ENCODE data around the gene ZNF43. TPM values are rescaled to one million over a fixed set of nuclear protein-coding genes. Genes with fewer than 3 reads are reported as not detected.
"Not testable (repeated sequence)": the region's sequence is repeated elsewhere in the genome, so short reads cannot be mapped to it uniquely, and the experiment has no call there.

The ZNF43 gene
- total RNA-seq, 4 donors from 2014 or later, result 7.6 to 12.9 (median 9.9) TPM

GRCh38 chr19:21835429-21835809, 563 bp downstream of the ZNF43 start:
- TF ChIP-seq POLR2A (IDR thresholded peaks at IDR 0.05) (no peak), CTCF (IDR thresholded peaks at IDR 0.05) (no peak), POLR2AphosphoS5 (IDR thresholded peaks at IDR 0.05) (no peak), EP300 (IDR thresholded peaks at IDR 0.05) (no peak)

GRCh38 chr19:21833733-21834132, 2.2 kb downstream of the ZNF43 start:
- H3K4me1 ChIP-seq, result peaks cover 0 to 27% (median 4%) of the 10 kb centered on the region in 3 donors
- no peak for ATAC-seq
- TF ChIP-seq CTCF (IDR thresholded peaks at IDR 0.05), result no peak
- TF ChIP-seq POLR2A (IDR thresholded peaks at IDR 0.05), result no peak
- TF ChIP-seq POLR2AphosphoS5 (IDR thresholded peaks at IDR 0.05), result no peak
- TF ChIP-seq EP300 (IDR thresholded peaks at IDR 0.05), result no peak
- H3K36me3 ChIP-seq, result no peaks in the 10 kb centered on the region
- H3K9me3 ChIP-seq, result peaks cover 0 to 18% (median 0%) of the 10 kb centered on the region in 3 donors
- no peak overlapping the region for H3K4me3 ChIP-seq
- no peaks in the 10 kb centered on the region for H3K27me3 ChIP-seq
- 93 to 98% methylated on average over 7 to 8 of the region's 10 CpGs for WGBS, 2 donors (ENCODE audit: low coverage in 1 of 2)
- no peak overlapping the region for H3K27ac ChIP-seq

More at GRCh38 chr19:21835429-21835809, 563 bp downstream of the ZNF43 start:
- H3K27me3 ChIP-seq, result no peaks in the 10 kb centered on the region
- peaks cover 0 to 27% (median 4%) of the 10 kb centered on the region in 3 donors for H3K4me1 ChIP-seq
- peak overlapping the region; percentile 55 to 94 (median 91) for H3K27ac ChIP-seq
- peak overlapping the region; percentile 41 to 76 for H3K4me3 ChIP-seq
- no peak for ATAC-seq
- H3K9me3 ChIP-seq, result peaks cover 0 to 18% (median 0%) of the 10 kb centered on the region in 3 donors
- H3K36me3 ChIP-seq, result peaks cover 0 to 10% of the 10 kb centered on the region in 2 donors
- 16 to 28% methylated on average over 8 to 13 of the region's 23 CpGs for WGBS, 2 donors (ENCODE audit: low coverage in 1 of 2)

- peaks cover 0 to 4% (median 2%) of the 10 kb centered on the region in 3 donors for H3K9me3 ChIP-seq
- ATAC-seq, result no peak
- WGBS, 2 donors (ENCODE audit: low coverage in 1 of 2), result 80% methylated on average over 1 of the region's 1 CpG; no CpG with 5 or more reads in 1 of the 2 donors
- H3K36me3 ChIP-seq, result peaks cover 0 to 41% of the 10 kb centered on the region in 2 donors
- H3K4me1 ChIP-seq, result peaks cover 0 to 31% (median 0%) of the 10 kb centered on the region in 3 donors
- no peak for TF ChIP-seq CTCF (IDR thresholded peaks at IDR 0.05)
- TF ChIP-seq EP300 (IDR thresholded peaks at IDR 0.05), result no peak
- TF ChIP-seq POLR2AphosphoS5 (IDR thresholded peaks at IDR 0.05), result peak; percentile 27
- no peak for TF ChIP-seq POLR2A (IDR thresholded peaks at IDR 0.05)
- H3K4me3 ChIP-seq, result no peak overlapping the region
- H3K27me3 ChIP-seq, result no peaks in the 10 kb centered on the region
- peak overlapping the region; percentile 12 to 66 (median 46) for H3K27ac ChIP-seq
Observed at GRCh38 chr19:21824679-21825078, 11.3 kb downstream of the ZNF43 start.

- peaks cover 0 to 31% (median 0%) of the 10 kb centered on the region in 3 donors for H3K4me1 ChIP-seq
- ATAC-seq, result no peak
- H3K27me3 ChIP-seq, result no peaks in the 10 kb centered on the region
- peaks cover 0 to 4% (median 2%) of the 10 kb centered on the region in 3 donors for H3K9me3 ChIP-seq
- WGBS, 2 donors (ENCODE audit: low coverage in 1 of 2), result 86 to 89% methylated on average over 2 to 4 of the region's 4 CpGs
- no peak overlapping the region for H3K27ac ChIP-seq
- H3K36me3 ChIP-seq, result peaks cover 0 to 52% of the 10 kb centered on the region in 2 donors
- no peak overlapping the region for H3K4me3 ChIP-seq
- TF ChIP-seq EP300 (IDR thresholded peaks at IDR 0.05), result no peak
- no peak for TF ChIP-seq CTCF (IDR thresholded peaks at IDR 0.05)
- TF ChIP-seq POLR2A (IDR thresholded peaks at IDR 0.05), result no peak
- TF ChIP-seq POLR2AphosphoS5 (IDR thresholded peaks at IDR 0.05), result no peak
Observed at GRCh38 chr19:21823224-21823623, 12.8 kb downstream of the ZNF43 start.

GRCh38 chr19:21812448-21812847, 23.5 kb downstream of the ZNF43 start:
- Histone ChIP-seq H3K36me3 (peaks cover 20 to 98% of the 10 kb centered on the region in 2 donors), H3K4me1 (no peaks in the 10 kb centered on the region), H3K27me3 (no peaks in the 10 kb centered on the region), H3K4me3 (no peak overlapping the region), H3K9me3 (peaks cover 6 to 84% (median 7%) of the 10 kb centered on the region in 3 donors), H3K27ac (no peak overlapping the region)
- WGBS, 2 donors (ENCODE audit: low coverage in 1 of 2), result 96% methylated on average over 4 of the region's 4 CpGs; no CpG with 5 or more reads in 1 of the 2 donors
- no peak for ATAC-seq
- TF ChIP-seq CTCF (IDR thresholded peaks at IDR 0.05) (no peak), EP300 (IDR thresholded peaks at IDR 0.05) (no peak), POLR2A (IDR thresholded peaks at IDR 0.05) (no peak), POLR2AphosphoS5 (IDR thresholded peaks at IDR 0.05) (no peak)

GRCh38 chr19:21808400-21809000, 27.5 kb downstream of the ZNF43 start:
- Histone ChIP-seq H3K36me3 (peaks cover 20 to 58% of the 10 kb centered on the region in 2 donors), H3K9me3 (peaks cover 6 to 91% (median 7%) of the 10 kb centered on the region in 3 donors)
- not testable (repeated sequence) for H3K27me3 ChIP-seq, H3K4me1 ChIP-seq, H3K27ac ChIP-seq, ATAC-seq, H3K4me3 ChIP-seq
- 88 to 95% methylated on average over 3 of the region's 3 CpGs for WGBS, 2 donors (ENCODE audit: low coverage in 1 of 2)

Measured in gastroesophageal sphincter (tissue), 4 donors.